HG02943 (cell line): ENCODE results near the gene CGB3.
A peak's percentile ranks its signal among the peaks of the same experiment; 100 is the strongest.

Experiments used
- ATAC-seq: cut with Tn5 transposase; IDR thresholded peaks from one replicate; pipeline ENCODE4 v1.9.1; 2021; ENCODE audit warnings: mild to moderate bottlenecking, low read depth, moderate library complexity; ENCODE audit not compliant: unreplicated experiment

CGB3 gene

DNA sequence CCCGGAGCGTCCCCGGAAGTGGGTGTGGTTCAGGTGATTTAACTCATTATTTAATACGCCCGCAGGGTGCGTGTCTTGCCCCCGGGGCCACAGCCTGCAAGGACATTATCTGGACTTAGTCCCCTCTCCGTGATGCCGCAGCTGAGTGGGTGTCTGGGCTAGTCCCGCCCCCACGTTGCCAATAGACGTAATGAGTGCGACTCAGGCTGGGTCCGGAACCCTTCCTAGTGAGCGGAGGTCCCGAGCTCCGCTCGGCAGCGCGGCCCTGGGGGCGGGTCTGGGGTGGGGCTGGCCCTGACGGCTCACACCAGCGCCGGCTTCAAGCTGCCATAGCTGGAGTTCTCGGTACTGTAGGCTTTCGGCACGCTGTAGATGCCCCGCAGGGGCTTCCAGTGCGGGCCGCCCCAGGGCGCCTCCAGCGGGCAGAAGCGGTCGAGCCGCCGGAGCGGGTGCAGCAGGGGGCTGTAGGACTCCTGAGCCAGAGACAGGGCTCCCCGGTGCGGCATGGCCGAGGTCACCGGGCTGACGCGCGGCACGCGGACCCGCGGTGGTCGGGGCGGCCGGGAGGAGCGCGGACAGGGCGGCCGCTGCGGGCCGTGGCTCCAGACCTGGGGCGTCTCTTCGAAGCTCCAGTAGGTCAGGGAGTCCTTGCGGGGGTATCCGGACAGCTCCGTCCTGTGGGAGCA is 6.3 kb downstream of the CGB3 start:
- no peak for ATAC-seq

DNA sequence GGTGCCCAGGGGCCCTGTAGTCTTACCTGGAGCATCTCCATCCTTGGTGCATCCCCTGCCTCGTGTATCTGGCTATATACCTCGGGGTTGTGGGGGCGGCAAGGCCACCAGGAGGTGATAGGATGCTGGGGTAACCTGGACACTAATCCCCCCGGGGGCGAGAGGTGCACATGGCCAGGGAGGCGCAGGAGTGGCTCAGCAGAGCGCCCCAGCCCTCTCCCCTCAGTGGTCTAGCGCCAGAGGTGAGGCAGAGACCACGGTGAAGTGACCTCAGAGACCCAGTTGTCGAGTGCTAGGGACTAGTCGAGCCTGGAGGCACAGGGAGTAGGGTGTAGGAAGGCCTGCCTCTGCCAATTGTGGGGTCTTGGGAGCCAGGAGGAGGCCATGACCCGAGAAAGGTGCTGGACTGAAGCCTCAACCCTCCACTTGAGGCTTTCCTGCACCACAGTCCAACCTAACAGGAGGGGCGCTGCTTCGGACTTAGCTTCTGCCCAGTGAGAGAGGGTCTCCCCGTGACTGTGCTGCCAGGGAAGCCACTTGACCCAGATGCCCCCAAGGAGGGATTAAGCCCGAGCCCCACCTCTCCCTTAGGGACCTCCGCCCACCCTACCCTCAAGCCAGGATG is 7.0 kb downstream of the CGB3 start, which contains the start of gene LHB:
LHB (minus strand) TSS at position 51 of the 625 bp plus-strand sequence; CDS start at position 41, 10 bp downstream.
- no peak for ATAC-seq

DNA sequence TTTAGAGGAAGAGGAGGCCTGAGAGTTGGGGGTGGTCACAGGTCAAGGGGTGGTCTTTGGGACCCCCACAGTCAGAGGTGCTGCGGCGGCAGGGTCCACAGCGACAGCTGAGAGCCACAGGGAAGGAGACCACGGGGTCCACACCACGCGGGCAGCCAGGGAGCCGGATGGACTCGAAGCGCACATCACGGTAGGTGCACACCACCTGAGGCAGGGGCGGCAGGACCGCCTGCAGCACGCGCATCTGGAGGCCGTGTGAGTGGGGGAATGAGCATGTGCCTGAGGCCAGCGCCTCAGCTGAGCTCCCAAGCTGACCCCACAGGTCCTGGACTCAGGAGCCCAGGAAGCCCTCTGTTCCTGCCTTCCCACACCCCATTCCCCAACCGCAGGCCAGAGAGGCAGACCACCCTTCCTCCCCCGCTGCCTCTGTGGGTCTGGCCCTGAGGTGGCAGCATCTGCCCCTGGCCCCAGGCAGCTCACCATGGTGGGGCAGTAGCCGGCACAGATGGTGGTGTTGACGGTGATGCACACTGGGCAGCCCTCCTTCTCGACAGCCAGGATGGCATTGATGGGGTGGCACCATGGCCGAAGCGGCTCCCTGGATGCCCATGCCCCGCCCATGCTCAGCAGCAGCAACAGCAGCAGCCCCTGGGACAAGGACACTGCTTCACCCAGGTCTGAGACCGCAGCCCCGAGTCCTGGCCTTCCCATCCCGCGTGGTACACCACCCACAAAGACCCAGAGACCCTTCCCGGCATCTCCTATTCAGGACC is 7.9 kb downstream of the CGB3 start:
- no peak for ATAC-seq

DNA sequence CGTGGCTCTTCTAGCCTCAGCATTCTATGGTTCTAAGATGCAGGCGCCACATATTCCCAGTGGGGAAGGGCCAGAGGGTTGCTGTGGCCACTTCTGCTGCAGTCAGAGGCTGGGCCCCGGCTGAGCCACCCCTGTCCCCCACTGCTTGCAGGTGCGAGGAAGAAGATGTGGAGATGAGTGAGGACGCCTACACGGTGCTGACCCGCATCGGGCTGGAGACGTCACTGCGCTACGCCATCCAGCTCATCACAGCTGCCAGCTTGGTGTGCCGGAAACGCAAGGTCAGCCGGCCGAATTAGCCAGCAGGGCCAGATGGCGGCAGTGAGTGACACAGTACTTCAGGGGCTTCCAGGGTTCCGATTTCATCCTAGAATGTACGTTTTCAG is 9.3 kb downstream of the CGB3 start:
- ATAC-seq = no peak

DNA sequence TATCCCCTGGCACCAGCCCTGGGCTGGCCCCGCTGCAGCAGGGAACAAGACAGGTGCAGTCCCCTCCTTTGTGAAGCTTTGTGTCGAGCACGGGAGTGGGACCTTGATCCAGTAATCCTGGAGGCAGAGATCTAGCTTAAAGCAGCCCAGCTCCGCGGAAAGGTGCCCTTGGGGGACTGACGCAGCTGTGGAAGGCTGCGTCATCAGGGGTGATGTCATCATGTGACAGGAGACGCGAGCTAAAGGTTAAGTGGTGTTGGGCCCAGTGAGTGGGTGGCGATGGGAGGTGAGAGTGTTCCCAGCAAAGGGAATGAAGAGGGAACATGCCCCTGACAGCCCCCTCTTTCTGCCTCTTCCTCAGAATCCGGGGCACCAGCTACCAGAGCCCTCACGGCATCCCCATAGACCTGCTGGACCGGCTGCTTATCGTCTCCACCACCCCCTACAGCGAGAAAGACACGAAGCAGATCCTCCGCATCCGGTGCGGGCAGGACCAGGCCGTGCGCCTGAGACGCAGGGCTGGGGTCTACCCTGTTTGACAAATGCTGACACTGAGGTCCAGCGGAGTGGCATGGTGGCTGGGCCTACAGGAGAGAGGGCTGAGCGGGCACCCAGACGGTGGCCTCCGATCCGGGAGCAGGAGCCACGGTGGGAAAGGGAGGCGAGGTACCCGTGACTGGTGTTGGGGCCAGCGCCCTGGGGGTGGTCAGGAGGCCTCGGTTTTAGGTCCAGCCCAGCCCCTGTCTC is 9.8 kb downstream of the CGB3 start:
- ATAC-seq = no peak

DNA sequence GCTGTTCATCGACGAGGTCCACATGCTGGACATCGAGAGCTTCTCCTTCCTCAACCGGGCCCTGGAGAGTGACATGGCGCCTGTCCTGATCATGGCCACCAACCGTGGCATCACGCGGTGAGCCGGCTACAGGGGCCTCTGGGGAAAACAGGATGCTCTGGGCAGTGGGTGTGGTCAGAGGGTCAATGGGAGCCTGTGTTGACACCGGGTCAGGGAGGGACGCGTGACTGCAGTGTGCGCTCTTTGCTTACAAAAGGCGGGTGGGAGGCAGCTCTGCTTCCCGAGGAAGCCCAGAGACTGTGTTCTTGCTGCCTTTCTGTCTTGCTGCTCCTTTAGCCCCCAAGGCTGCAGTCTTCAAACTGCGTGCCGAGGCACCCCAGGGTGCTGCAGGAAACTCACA is 12.9 kb downstream of the CGB3 start:
- ATAC-seq = no peak

DNA sequence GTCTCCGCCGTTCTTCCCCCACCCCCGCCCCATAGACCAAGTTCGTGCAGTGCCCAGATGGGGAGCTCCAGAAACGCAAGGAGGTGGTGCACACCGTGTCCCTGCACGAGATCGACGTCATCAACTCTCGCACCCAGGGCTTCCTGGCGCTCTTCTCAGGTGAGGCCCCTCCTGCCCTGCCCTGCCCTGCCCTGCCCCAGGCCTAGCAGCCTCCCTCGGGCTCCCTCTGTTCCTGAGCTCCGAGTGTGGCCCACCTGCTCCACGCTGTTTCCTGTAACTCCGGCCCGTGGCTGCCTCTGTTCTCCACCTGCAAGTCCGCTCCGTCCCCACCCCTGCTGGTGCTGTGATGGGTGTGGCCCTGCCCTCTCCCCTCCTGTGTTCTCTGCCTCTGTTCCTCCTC is 13.7 kb downstream of the CGB3 start:
- ATAC-seq = no peak

DNA sequence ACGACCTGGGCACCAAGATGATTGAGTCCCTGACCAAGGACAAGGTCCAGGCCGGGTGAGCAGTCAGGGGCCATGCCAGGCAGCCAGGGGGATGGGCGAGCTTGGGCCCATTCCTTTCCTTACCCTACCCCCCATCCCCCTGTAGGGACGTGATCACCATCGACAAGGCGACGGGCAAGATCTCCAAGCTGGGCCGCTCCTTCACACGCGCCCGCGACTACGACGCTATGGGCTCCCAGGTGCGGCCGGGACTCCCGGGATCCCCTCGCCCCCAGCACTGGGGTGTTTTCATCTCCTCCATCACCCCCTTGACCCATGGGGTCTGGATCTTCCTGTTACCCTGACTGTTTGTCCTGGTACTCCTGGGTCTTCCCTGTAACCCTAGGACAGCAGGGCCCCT is 14.3 kb downstream of the CGB3 start:
- no peak for ATAC-seq

DNA sequence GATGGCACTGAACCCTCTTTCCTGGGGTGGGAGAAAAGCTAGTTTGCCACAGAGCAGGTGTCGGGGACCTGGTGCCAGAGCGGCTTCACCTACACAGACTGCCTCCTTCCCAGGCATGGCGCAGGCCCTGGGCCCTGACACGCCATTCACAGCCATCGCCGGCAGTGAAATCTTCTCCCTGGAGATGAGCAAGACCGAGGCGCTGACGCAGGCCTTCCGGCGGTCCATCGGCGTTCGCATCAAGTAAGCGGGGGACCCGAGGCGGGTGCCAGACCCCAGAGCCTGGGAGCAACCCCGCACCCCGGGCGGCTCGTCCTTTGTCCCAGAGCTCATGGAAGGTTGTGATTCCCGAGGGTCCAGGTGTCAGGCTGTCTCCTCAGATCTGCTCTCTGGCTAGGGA is 17.2 kb downstream of the CGB3 start:
- no peak for ATAC-seq

DNA sequence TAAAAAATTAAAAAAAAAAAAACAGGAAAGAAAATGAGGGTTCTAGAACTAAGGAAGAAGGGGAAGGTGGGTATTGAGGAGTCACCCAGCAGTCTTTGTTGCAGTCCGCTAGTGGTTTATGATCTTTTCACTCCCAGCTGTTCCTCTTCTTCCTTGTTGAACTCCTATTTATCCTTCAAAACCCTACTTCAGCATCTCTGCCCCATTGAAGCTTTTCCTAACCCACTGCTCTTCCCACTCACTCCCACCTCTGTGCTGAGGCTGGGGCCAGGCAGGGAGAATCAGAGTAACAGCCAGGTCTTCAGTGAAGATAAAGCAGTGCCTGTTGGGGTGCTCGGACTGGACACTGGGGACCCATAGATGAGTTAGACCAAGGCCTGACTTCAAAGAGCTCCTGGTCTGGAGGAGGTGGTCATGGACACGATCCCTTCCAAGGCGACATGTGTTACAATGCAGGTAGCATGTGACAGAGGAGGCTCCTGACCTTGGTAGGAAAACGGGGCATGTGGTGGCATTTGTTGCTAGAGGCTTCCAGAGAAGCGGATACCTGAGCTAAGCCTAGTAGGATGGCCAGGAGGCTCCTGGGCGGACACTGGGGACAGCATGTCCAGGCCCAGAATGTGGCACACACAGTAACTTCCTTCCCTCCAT is 19.0 kb downstream of the CGB3 start:
- no peak for ATAC-seq

DNA sequence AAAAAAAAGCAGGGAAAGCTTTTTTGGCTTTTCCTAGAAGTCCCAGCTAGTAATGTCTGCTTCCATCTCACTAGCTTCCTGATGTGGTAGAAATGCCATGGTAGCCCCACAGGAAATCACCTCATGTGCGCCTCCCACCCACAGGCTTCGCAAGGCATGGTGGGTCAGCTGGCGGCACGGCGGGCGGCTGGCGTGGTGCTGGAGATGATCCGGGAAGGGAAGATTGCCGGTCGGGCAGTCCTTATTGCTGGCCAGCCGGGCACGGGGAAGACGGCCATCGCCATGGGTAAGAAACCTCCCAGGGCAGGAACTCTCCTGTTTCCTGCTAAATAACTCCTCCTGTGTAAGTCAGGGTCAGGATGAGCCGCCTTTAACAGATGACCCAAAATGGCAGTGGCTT is 20.0 kb downstream of the CGB3 start:
- ATAC-seq = no peak

DNA sequence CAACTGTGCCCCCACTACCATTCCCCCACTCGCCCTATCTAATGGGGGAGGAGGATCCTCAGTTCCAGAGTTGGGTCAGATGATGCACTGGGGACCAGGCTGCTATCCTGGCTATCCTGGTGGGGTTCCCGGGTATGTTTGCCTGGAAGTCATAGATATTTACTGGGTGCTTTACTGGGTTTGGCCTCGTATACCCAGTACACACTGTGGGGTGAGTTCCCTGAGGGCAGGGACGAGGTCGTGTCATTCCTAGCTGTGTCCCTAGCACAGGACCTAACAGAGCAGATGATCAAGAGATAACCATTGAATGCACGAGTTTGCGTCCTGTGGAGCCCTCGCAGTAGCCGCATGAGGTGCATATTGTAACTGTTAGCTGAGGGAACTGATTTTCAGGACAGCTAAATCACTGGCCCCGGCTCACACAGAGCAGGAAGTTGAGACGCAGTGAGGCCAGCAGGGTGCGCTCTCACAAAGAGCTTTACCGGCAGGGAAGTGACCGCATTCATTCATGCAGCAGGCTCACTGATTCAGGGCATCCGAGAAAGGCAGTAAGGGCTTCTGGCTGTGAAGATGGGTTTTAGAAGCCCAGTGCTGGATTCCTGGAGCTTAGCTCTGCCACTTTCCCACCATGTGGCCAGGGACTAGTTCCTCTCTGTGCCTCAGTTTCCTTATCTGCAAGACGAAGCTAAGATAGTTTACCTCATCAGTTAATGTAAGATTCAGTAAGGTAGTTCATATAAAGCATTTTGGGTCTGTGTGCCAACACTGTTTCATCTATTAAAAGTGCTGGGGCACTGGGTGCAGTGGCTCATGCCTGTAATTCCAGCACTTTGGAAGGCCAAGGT is 24.4 kb downstream of the CGB3 start:
- ATAC-seq = no peak

DNA sequence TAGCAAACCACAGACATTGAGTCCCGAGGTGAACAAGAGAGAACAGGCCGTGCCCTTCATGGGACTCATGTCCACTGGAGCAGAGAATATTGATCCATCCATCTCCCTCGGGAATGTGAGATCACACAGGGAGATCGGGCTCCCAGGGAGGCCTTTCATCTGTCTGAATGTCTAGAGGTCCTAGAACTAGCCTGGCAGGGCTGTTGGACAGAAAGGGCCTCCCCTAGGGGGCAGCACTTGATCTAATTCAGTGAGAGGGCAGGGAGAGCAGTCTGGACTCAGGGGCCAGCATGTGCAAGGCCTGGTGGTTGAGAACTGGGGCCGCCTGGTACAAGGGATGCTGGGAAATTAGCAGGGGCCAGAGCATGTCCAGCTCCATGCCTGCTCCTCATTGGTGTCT is 26.2 kb downstream of the CGB3 start:
- no peak for ATAC-seq

DNA sequence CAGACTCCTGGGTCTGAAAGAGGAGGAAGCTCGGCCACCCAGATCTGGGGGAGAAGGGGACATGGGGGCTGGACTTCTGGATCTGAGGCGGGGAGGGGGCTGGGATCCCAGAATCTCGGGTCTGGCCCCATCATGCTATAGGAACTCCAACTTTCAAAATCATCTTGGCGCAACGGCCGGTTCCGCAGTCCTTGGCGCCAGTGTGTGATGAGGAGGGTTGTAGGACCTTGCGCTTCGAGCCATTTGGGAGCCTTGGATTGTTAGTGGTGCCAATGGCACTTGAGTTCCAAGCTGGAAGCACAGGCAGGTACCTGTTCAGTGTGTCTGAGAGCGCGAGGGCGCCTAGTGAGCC is 30.1 kb downstream of the CGB3 start:
- no peak for ATAC-seq

DNA sequence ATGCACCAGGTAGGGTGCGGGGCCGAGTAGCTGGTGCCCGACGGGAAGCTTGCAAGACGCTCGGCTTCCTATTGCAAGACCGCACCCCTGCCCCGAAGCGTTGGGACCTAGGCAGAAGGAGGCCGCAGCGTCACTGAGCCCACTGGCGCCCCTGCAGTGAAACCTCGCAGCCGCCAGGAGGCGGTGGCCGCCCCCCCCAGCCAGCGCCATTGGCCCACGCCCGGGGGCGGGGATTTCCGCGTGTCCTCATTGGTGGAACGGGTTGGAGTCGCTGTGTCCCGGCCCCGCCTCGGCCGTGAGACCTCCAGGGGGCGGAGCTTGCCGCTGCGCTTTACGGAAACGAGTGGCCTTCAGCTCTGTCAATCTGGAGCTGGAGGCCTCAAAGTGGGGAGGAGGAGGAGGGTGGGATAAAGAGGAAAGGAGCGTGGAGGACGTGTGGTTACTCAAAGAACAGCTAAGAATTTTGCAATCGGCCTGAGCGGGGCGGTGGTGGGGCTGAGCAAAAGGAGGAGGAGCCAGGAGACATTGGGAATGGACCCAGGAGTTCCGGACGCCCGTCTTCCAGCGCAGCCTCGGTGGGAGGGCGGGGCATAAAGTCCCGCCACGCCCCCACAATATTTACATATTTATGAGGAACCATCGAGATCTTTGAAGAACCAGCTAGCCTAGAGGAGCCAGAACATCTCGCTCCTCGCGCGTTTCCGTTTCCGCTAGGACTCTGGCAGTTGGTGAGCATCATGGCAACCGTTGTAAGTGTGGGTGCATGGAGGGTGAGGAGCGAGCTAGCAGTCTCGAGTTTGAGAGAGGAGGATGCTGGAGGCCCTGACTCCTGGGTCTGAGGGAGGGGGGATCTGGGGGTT is 30.7 kb downstream of the CGB3 start, which contains the start of the genes GYS1 and RUVBL2:
GYS1 (minus strand) TSS at position 135 of the 860 bp plus-strand sequence. CDS start 197 bp downstream, outside the sequence.
RUVBL2 (plus strand) TSS at position 713 of the 860 bp plus-strand sequence; CDS start at position 738, 25 bp downstream.
- peak; percentile 82 for ATAC-seq

DNA sequence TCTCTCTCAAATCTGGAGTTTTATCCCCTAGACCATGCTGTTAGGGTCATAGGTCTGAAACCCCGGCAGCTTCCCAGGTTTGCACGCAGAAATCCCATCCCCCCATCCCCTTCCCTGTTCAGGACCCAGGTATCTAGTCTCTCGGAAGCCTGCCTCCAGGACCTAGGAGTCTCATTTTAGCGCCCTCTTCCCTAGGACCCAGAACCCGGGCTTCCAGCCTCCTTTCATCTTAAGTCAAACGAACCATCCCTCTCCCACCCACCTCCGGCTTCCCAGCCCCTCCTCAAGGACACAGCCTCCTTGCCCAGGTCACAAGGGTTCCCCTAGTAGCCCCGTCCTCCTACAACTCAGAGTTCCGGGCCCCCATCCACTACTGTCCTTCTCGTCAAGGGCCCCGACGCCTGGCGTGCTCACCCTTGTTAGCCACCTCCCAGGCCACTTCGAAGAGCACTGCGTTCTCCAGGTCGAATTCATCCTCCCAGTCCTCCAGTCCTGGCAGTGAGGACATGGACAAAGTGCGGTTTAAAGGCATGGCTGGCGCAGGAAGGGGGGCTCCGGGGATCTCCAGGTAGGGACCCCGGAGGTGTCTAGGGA is 31.5 kb downstream of the CGB3 start:
- ATAC-seq = peak; percentile 6

DNA sequence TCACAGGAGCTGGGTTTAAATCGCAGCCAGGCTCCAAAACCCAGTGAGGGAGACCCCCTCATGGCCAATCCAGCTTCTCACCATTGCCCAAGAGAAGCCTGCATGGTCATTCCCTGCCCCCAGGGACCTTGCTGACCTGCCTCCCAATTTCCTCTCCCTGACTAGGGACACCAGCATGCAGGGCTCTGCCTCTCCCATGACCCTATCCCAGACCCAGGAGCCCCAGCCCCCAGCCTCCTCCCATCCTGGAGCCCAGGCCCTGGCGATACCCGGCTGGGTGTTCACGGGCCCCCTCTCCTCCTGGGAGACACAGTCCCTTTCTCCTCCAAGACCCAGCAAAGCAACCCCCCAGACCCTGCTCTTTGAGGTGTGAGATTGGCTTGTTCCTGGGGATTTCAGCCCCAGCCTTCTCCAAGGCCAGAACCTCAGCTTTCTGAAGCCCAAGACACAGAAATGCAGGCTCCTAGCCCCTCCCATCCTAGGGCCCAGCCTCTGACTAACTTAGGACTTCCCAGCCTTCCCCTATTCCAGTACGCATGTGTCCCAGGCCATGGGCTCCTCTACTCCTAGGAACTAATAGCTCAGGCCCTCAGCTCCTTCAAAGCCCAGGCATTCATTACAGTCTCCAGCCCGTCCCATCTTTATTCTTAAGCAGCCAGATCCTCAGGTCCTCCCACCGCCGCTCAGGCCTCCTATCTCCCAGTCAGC is 32.1 kb downstream of the CGB3 start:
- no peak for ATAC-seq
